GM19328 (cell line): ENCODE measurements around the gene EMP2.
"Not testable (repeated sequence)": the region's sequence is repeated elsewhere in the genome, so short reads cannot be mapped to it uniquely, and the experiment has no call there.

Experiments used
- ATAC-seq: cut with Tn5 transposase; IDR thresholded peaks from one replicate; pipeline ENCODE4 v1.9.1; 2021; ENCODE audit warnings: mild to moderate bottlenecking, moderate library complexity; ENCODE audit not compliant: unreplicated experiment

The EMP2 gene

GRCh38 chr16:10578474-10579316, 1.7 kb downstream of the EMP2 start:
- no peak for ATAC-seq

GRCh38 chr16:10577305-10578202, 2.8 kb downstream of the EMP2 start:
- ATAC-seq, result no peak

GRCh38 chr16:10576390-10577304, 3.8 kb downstream of the EMP2 start:
- ATAC-seq, result no peak

- ATAC-seq, result no peak
Observed at GRCh38 chr16:10575506-10576130, 4.8 kb downstream of the EMP2 start.

GRCh38 chr16:10572611-10573010, 7.8 kb downstream of the EMP2 start:
- no peak for ATAC-seq

GRCh38 chr16:10571354-10571753, 9.0 kb downstream of the EMP2 start:
- ATAC-seq, result no peak

- ATAC-seq, result no peak
Observed at GRCh38 chr16:10569621-10570020, 10.8 kb downstream of the EMP2 start.

GRCh38 chr16:10566613-10567012, 13.8 kb downstream of the EMP2 start:
- ATAC-seq, result no peak

- ATAC-seq, result no peak
Observed at GRCh38 chr16:10565167-10565566, 15.2 kb downstream of the EMP2 start.

- ATAC-seq, result no peak
Observed at GRCh38 chr16:10564591-10564990, 15.8 kb downstream of the EMP2 start.

- no peak for ATAC-seq
Observed at GRCh38 chr16:10562361-10562899, 18.0 kb downstream of the EMP2 start.

- ATAC-seq, result no peak
Observed at GRCh38 chr16:10561425-10561824, 19.0 kb downstream of the EMP2 start.

GRCh38 chr16:10561001-10561400, 19.4 kb downstream of the EMP2 start:
- no peak for ATAC-seq

GRCh38 chr16:10559792-10560191, 20.6 kb downstream of the EMP2 start:
- not testable (repeated sequence) for ATAC-seq

GRCh38 chr16:10558746-10559641, 21.4 kb downstream of the EMP2 start:
- no peak for ATAC-seq

- no peak for ATAC-seq
Observed at GRCh38 chr16:10558305-10558704, 22.1 kb downstream of the EMP2 start.

- ATAC-seq, result no peak
Observed at GRCh38 chr16:10557750-10558149, 22.6 kb downstream of the EMP2 start.

GRCh38 chr16:10556236-10556635, 24.2 kb downstream of the EMP2 start:
- no peak for ATAC-seq

GRCh38 chr16:10554569-10554968, 25.8 kb downstream of the EMP2 start:
- ATAC-seq, result no peak
